SJCRH30 (cell line): ENCODE data around the gene PTPN13. TPM values are rescaled to one million over a fixed set of nuclear protein-coding genes. Genes with fewer than 3 reads are reported as not detected.

ENCODE experiments used
- DNase-seq, 2 experiments: peaks; one replicate each; pipeline ENCODE4 v3.0.0-alpha.2; 2015 to 2020
- H3K27ac ChIP-seq: fragments of 250-450 bp; sonication (Bioruptor Pico); 2 replicates; pipeline ENCODE4 v1.5.1; 2020; ENCODE audit warnings: mild to moderate bottlenecking, moderate library complexity
- H3K27me3 ChIP-seq: fragments of 250-450 bp; sonication (Bioruptor Pico); 2 replicates; pipeline ENCODE4 v1.5.1; 2020; ENCODE audit warnings: mild to moderate bottlenecking, moderate library complexity
- H3K36me3 ChIP-seq: fragments of 250-450 bp; sonication (Bioruptor Pico); 2 replicates; pipeline ENCODE4 v1.5.1; 2020; ENCODE audit warnings: mild to moderate bottlenecking, moderate library complexity
- H3K4me1 ChIP-seq: fragments of 250-450 bp; sonication (Bioruptor Pico); 2 replicates; pipeline ENCODE4 v1.5.1; 2020; ENCODE audit warnings: mild to moderate bottlenecking, moderate library complexity
- H3K4me3 ChIP-seq: fragments of 250-450 bp; sonication (Bioruptor Pico); 2 replicates; pipeline ENCODE4 v1.5.1; 2020; ENCODE audit warnings: mild to moderate bottlenecking, moderate library complexity
- H3K9me3 ChIP-seq: fragments of 250-450 bp; sonication (Bioruptor Pico); replicated peaks from 2 replicates; pipeline ENCODE4 v1.5.1; 2020; ENCODE audit warnings: mild to moderate bottlenecking, moderate library complexity
- total RNA-seq: library from RNA; depleted of rRNA; stranded (reverse); fragments of >200 nt; shearing (Covaris generic); gene quantifications from 2 replicates; pipeline ENCODE4 v1.2.3, GENCODE V29; 2014; rRNA removed

The PTPN13 gene
- total RNA-seq, 1 experiment from 2014 or later, result 20.0 TPM

GRCh38 chr4:86848732-86849619 is 254.9 kb downstream of the PTPN13 start, which contains the start of gene SLC10A6:
TSS of gene SLC10A6 (minus strand) at chr4:86849384. CDS start at chr4:86849115, 269 bp downstream.
- Histone ChIP-seq H3K4me3 (no peak within 1 kb of the TSS), H3K4me1 (no peaks in the 10 kb centered on the region), H3K27me3 (no peaks in the 10 kb centered on the region), H3K9me3 (no peaks in the 10 kb centered on the region), H3K36me3 (no peaks in the 10 kb centered on the region), H3K27ac (no peak within 1 kb of the TSS)
- no peak for DNase-seq

- Histone ChIP-seq H3K27me3 (no peaks in the 10 kb centered on the region), H3K36me3 (no peaks in the 10 kb centered on the region), H3K27ac (no peak overlapping the region), H3K4me3 (no peak overlapping the region), H3K4me1 (no peaks in the 10 kb centered on the region), H3K9me3 (no peaks in the 10 kb centered on the region; the same call in 1 of the 2 replicates)
- no peak for DNase-seq
These were observed 259.1 kb downstream of the PTPN13 start for GRCh38 chr4:86853209-86853608.

- no peaks in the 10 kb centered on the region for H3K36me3 ChIP-seq
- no peak overlapping the region for H3K4me3 ChIP-seq
- no peaks in the 10 kb centered on the region for H3K4me1 ChIP-seq
- H3K27me3 ChIP-seq, result no peaks in the 10 kb centered on the region
- H3K9me3 ChIP-seq, result no peaks in the 10 kb centered on the region; the same call in 1 of the 2 replicates
- no peak overlapping the region for H3K27ac ChIP-seq
- DNase-seq, result no peak
These were observed 261.5 kb downstream of the PTPN13 start for GRCh38 chr4:86855572-86855971.

GRCh38 chr4:86856896-86857295 is 262.8 kb downstream of the PTPN13 start:
- no peak overlapping the region for H3K27ac ChIP-seq
- no peaks in the 10 kb centered on the region for H3K36me3 ChIP-seq
- no peaks in the 10 kb centered on the region for H3K27me3 ChIP-seq
- no peak for DNase-seq
- H3K4me3 ChIP-seq, result no peak overlapping the region
- peaks cover 8% of the 10 kb centered on the region for H3K9me3 ChIP-seq
- H3K4me1 ChIP-seq, result no peaks in the 10 kb centered on the region

- Histone ChIP-seq H3K27me3 (no peaks in the 10 kb centered on the region), H3K27ac (no peak overlapping the region), H3K36me3 (no peaks in the 10 kb centered on the region), H3K4me1 (no peaks in the 10 kb centered on the region), H3K4me3 (no peak overlapping the region), H3K9me3 (peaks cover 12% of the 10 kb centered on the region)
- no peak for DNase-seq
These were observed 263.4 kb downstream of the PTPN13 start for GRCh38 chr4:86857341-86858052.

Other genes with a start within 250 kb of the PTPN13 start
- gene MAPK10, start 234.3 kb upstream of the PTPN13 start, total RNA-seq, result 35.5 and 46.2 TPM in 2 replicates